ENCODE results near the gene PTPRE. TPM values are rescaled to one million over a fixed set of nuclear protein-coding genes. Genes with fewer than 3 reads are reported as not detected.
"Not testable (repeated sequence)": the region's sequence is repeated elsewhere in the genome, so short reads cannot be mapped to it uniquely, and the experiment has no call there.

PTPRE gene
- total RNA-seq, 3 donors from 2014 or later: 11.8 to 42.9 (median 25.6) TPM

GRCh38 chr10:128092454-128092853 lies 185.6 kb downstream of the PTPRE start:
- intact Hi-C loops (cut with DNase I; ENCODE audit: low total_unique reads): no loop called here

DNA sequence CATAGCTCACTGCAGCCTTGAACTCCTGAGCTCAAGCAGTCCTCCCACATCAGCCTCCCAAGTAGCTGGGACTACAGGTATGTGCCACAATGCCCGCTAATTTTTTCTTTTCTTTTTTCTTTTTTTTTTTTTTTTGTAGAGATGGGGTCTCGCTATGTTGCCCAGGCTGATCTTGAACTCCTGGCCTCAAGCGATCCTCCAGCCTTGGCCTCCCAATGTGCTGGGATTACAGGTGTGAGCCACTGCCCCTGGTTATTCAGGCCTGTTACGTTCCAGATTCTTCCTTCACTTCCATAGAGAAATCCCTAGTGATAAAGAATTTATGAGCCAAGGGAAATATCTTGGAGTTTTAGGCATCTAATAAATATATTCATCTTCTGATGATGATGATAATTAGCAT lies 187.7 kb downstream of the PTPRE start:
- H3K36me3 ChIP-seq; intact Hi-C loops (cut with DNase I; ENCODE audit: low total_unique reads); DNase-seq (ENCODE audit: low spot score in 2 of 2); H3K9me3 ChIP-seq; H3K27ac ChIP-seq; H3K4me1 ChIP-seq; H3K4me3 ChIP-seq; H3K27me3 ChIP-seq: not testable (repeated sequence)

More at GRCh38 chr10:128092454-128092853, 185.6 kb downstream of the PTPRE start:
- Histone ChIP-seq H3K36me3 (no peaks in the 10 kb centered on the region), H3K27me3 (peaks cover 0 to 6% of the 10 kb centered on the region in 2 donors), H3K4me3 (no peak overlapping the region), H3K27ac (no peak overlapping the region), H3K4me1 (no peaks in the 10 kb centered on the region), H3K9me3 (no peaks in the 10 kb centered on the region)
- no peak for DNase-seq (ENCODE audit: low spot score in 2 of 2)
- TF ChIP-seq, protein P1, sequence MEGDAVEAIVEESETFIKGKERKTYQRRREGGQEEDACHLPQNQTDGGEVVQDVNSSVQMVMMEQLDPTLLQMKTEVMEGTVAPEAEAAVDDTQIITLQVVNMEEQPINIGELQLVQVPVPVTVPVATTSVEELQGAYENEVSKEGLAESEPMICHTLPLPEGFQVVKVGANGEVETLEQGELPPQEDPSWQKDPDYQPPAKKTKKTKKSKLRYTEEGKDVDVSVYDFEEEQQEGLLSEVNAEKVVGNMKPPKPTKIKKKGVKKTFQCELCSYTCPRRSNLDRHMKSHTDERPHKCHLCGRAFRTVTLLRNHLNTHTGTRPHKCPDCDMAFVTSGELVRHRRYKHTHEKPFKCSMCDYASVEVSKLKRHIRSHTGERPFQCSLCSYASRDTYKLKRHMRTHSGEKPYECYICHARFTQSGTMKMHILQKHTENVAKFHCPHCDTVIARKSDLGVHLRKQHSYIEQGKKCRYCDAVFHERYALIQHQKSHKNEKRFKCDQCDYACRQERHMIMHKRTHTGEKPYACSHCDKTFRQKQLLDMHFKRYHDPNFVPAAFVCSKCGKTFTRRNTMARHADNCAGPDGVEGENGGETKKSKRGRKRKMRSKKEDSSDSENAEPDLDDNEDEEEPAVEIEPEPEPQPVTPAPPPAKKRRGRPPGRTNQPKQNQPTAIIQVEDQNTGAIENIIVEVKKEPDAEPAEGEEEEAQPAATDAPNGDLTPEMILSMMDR (IDR thresholded peaks at IDR 0.05): no peak
- TF ChIP-seq POLR2A (IDR thresholded peaks at IDR 0.05) (no peak), POLR2AphosphoS5 (IDR thresholded peaks at IDR 0.05) (no peak)

GRCh38 chr10:128095027-128095752 lies 188.3 kb downstream of the PTPRE start:
- H3K4me1 ChIP-seq: no peaks in the 10 kb centered on the region
- TF ChIP-seq POLR2A (IDR thresholded peaks at IDR 0.05): no peak
- TF ChIP-seq, protein P1 (IDR thresholded peaks at IDR 0.05): no peak
- no peak for TF ChIP-seq POLR2AphosphoS5 (IDR thresholded peaks at IDR 0.05)
- H3K27ac ChIP-seq: no peak overlapping the region
- intact Hi-C loops (cut with DNase I; ENCODE audit: low total_unique reads): no loop called here
- H3K27me3 ChIP-seq: peaks cover 0 to 6% of the 10 kb centered on the region in 2 donors
- no peaks in the 10 kb centered on the region for H3K36me3 ChIP-seq
- no peak for DNase-seq (ENCODE audit: low spot score in 2 of 2)
- H3K9me3 ChIP-seq: no peaks in the 10 kb centered on the region
- no peak overlapping the region for H3K4me3 ChIP-seq

DNA sequence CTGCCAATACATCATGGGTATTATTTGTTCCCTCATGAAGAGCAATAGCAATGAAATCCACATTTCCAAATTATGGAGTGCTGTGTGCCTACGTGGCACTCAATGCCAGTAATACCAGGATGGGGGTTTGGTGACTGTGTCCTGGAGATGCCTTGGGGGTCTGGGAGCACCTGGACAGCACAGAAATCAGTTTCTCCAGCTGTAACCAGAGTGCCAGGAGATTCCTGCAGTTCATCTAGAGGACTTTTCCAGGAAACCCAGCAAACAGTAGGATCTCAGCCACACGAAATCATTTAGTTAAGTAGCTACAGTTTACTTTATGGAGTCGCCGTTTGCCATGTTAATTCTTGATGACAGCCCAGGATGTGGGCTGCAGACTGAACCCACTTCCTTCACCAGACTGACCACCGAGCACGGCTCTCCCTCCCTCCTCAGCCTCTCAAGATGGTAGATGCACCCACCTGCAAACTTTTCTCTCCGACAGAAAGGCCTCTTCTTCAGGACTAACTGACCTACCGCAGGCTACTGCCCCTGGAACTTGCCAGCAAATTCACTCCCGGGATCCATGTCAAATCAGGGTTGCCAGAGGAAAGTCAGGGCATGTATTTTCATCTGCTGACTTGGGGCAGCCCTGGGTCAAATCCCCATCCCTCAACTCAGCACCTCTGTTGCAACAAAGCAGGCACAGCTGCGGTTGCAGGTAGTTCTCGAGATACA lies 189.0 kb downstream of the PTPRE start:
- DNase-seq (ENCODE audit: low spot score in 2 of 2): no peak
- Histone ChIP-seq H3K4me3 (no peak overlapping the region), H3K4me1 (no peaks in the 10 kb centered on the region), H3K36me3 (no peaks in the 10 kb centered on the region), H3K27ac (no peak overlapping the region), H3K27me3 (no peaks in the 10 kb centered on the region), H3K9me3 (no peaks in the 10 kb centered on the region)
- intact Hi-C loops (cut with DNase I; ENCODE audit: low total_unique reads): no loop called here
- TF ChIP-seq, protein P1 (IDR thresholded peaks at IDR 0.05): no peak
- no peak for TF ChIP-seq POLR2AphosphoS5 (IDR thresholded peaks at IDR 0.05)
- no peak for TF ChIP-seq POLR2A (IDR thresholded peaks at IDR 0.05)

DNA sequence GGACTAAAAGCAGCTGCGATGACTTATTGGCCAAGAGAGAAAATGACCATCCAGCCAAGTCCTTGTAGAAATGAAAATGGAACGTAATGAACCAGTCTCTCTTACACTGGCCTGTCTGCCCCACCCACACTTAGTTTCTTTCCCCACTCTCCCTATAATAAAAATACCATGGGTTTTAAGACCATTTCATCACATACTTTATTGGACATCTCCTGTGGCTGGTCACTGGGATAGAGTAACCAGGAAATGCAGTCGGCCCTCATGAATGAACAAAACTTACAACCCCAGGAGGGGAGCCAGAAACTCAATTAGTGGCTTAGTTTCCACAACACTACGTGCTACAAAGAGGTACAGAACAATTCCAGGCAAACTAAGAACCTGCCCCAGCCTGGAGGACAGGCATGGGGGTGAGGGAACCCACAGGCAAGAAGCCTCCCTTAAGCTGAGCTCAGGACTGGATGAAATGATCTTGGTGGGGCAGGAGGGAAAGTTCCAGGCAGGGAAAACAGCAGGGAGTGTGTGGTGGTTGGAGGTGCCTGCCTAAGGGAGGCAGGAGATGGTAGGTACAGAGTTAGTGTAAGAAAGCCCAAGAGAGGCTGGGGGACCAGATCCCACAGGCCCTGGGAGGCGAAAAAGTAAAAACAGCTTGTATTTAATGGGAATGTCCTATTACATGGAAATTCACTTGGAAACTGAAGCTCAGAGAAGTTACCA lies 189.7 kb downstream of the PTPRE start:
- Histone ChIP-seq H3K9me3 (no peaks in the 10 kb centered on the region), H3K27me3 (no peaks in the 10 kb centered on the region), H3K4me1 (no peaks in the 10 kb centered on the region), H3K4me3 (no peak overlapping the region), H3K27ac (no peak overlapping the region), H3K36me3 (no peaks in the 10 kb centered on the region)
- intact Hi-C loops (cut with DNase I; ENCODE audit: low total_unique reads): no loop called here
- no peak for TF ChIP-seq POLR2AphosphoS5 (IDR thresholded peaks at IDR 0.05)
- TF ChIP-seq POLR2A (IDR thresholded peaks at IDR 0.05): no peak
- TF ChIP-seq, protein P1 (IDR thresholded peaks at IDR 0.05): no peak
- DNase-seq (ENCODE audit: low spot score in 2 of 2): no peak

Measured in breast epithelium (tissue), 4 donors.